Retinal pigment epithelial cell (primary cell): ENCODE results near the gene NT5DC1.

ENCODE experiments used
- DNase-seq: peaks from one replicate; pipeline ENCODE4 v3.0.0-alpha.2; 2010; ENCODE audit warnings: low read depth
- H3K4me3 ChIP-seq: 2 replicates; pipeline ENCODE4 v1.5.1; 2011; ENCODE audit warnings: mild to moderate bottlenecking, low read length, control low read depth, moderate library complexity
- TF ChIP-seq, protein P1 (sequence below): conservative IDR thresholded peaks from 2 replicates; pipeline ENCODE4 v1.5.1; 2011; ENCODE audit warnings: low read depth, low read length, control low read depth, inconsistent platforms

The NT5DC1 gene

DNA sequence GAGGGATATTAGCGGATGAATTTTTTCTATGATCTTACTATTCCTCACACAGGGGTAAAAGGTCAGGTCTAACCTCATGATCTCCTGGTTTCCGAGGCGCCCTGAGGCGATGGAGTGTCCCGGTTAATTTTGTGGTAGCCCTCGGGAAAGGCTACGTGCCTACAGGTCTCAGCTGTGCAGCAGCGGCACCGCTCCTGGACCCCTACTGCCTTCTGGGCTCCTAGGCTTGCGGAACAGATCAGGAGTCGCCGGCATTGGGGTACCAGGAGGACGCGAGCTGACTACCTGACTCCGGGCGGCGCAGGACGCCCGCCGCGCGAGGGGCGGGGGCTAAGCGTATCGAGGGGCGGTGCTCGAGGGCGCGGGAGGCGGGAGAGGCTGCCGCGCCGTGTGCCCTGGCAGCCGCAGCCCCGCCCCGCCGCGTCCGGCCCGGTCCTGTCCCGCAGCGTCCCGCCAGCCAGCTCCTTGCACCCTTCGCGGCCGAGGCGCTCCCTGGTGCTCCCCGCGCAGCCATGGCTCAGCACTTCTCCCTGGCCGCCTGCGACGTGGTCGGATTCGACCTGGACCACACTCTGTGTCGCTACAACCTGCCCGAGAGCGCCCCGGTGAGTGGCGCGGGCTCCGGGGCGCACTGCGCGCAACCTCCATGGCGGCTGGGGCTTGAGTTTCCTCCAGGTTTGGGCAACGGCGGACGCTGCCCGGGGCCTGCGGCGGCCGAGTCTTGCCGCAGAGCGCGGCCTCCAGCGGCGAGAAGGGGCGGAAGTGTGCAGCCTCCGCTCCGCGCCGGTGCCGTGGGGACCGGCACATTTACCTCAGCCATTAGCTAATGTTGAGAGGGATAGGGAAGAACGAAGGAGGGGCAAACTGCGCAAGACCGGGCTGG is at the start of gene NT5DC1:
Gene NT5DC1 (plus strand): TSS at position 435 of the 883 bp plus-strand sequence. CDS start 78 bp downstream, at position 513.
- peak within 1 kb of the TSS; percentile 74 for H3K4me3 ChIP-seq
- TF ChIP-seq, protein P1, sequence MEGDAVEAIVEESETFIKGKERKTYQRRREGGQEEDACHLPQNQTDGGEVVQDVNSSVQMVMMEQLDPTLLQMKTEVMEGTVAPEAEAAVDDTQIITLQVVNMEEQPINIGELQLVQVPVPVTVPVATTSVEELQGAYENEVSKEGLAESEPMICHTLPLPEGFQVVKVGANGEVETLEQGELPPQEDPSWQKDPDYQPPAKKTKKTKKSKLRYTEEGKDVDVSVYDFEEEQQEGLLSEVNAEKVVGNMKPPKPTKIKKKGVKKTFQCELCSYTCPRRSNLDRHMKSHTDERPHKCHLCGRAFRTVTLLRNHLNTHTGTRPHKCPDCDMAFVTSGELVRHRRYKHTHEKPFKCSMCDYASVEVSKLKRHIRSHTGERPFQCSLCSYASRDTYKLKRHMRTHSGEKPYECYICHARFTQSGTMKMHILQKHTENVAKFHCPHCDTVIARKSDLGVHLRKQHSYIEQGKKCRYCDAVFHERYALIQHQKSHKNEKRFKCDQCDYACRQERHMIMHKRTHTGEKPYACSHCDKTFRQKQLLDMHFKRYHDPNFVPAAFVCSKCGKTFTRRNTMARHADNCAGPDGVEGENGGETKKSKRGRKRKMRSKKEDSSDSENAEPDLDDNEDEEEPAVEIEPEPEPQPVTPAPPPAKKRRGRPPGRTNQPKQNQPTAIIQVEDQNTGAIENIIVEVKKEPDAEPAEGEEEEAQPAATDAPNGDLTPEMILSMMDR = peak; percentile 27
- DNase-seq = peak; percentile 37

DNA sequence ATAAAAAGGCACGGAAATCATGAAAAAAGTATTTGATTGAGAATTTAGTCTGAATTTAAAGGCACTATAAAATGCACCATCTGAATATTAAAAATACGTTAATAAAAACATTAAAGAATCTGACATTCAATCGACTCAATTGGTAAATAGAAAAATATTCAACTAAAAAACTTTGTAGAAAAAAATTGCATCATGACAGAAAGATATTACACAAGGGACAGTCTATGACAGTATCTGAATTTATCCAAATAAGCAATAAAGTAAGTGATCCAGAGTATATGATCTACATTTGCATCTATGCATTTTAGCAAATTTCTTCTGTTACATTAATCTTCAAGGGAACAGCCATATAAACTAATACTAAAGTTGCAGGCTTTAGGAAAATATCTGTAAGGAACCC is 49.4 kb upstream of the NT5DC1 start:
- H3K4me3 ChIP-seq = no peak overlapping the region
- no peak for DNase-seq
- TF ChIP-seq, protein P1 = no peak

DNA sequence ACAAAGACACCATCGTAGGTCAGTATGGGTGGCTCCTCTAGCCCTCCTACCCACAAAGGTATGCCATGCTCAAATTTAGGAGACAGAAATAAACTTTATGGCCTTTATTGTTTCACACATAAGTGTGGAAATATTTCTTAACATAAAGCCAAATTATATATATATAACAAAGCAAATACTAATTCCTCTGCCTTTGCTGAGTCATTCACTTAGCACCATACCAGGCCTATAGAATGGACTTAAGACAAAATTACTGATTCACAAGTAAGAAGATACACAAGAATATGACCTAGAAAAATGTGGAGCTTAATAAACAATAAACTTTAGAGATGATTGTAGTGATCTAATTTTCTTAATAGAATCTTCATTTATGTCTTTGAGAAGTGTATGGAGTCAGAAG is 45.1 kb upstream of the NT5DC1 start:
- TF ChIP-seq, protein P1 = no peak
- H3K4me3 ChIP-seq = no peak overlapping the region
- DNase-seq = no peak

DNA sequence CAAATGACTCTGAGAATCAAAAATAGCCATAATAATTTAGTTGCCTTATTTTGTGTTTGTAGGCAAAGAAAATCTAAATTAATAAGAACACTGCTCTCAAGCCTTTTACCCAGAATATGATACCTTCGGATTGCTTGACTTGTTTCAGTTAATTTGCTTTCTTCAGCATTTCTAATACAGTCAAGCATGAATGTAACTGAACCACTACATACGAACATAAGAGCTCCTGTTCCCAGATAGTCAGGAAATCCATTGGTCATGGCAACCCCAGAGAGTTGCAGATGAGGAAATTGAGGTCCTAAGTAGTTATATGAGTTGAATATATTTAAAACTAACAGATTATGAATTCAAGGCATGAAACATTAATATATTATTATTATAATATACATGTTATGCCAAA is 42.9 kb upstream of the NT5DC1 start:
- H3K4me3 ChIP-seq = no peak overlapping the region
- DNase-seq = no peak
- TF ChIP-seq, protein P1 = no peak

DNA sequence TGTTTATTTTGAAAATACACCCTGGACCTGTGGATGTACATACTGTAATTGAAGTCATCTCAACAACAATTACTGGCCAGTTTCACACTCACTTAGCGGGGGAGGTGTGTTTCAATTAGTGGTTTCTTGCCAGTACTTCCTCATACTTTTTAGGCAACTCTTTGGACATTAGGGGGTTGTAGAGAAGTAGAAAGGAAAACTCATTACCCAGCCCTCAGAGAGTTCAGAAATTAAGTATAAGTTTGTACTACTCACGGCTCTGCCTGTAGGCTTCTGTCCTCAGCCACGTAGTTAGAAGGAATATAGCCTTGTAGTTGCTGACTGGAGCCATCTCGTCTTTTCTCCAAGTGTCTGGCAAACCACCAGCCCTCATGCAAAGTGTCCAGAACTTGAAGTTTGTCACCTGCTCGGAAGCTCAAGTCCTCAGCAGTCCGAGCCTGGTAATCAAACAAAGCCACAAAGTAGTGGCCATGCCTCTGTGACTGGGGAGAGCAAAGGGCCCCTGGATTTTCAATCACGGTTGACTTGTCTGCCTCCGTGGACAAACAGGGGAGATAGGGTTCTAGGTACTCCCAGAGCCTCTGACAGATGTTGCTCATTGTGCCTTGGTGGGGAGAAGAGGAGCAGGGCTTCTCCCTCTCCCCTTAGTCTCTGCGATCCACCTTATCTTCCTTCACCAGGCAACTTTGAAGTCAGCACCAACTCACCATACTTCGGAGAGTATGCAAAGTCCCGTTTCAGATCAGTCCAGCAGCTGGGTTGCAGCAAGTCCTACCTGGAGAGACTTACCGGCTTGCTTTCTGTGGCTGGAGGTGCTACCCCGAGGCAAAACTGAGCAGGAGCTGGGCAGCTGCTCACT is 40.7 kb upstream of the NT5DC1 start:
- H3K4me3 ChIP-seq = no peak overlapping the region
- TF ChIP-seq, protein P1 = no peak
- DNase-seq = no peak

DNA sequence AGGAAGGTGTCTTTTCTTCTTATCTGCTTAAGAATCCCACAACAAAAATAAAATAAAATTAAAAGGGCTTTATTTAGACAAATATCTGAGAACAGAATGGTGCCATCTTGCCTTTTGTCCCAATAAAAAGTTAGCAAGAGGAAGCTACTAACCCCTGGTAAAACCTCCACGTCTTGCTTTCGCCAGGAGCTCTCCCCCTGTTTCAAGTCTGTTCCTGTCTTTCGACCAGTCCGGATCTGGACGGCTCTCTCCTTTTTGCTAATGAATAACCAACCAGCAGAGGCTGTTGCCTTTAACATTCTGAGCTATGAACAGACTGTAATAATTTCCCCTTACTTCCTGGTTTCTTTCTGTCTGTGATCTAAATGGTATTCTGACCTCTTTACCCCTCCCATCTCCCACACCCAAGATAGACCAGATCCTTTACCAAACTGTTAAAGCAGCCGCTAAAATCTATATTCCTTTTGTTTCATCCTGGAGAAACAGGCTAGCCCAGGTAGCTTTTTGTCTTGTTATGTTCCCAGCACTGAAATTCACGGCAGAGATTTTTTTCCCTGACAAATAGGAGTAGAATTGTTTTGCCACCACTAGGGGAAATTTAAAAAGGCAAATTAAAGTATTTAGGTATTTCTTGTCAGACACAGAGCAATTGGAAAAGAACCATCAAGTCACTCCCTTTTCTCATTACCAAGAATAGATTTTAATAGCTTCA is 39.9 kb upstream of the NT5DC1 start, which contains the start of gene FRK:
Gene FRK (minus strand): TSS at position 320 of the 712 bp plus-strand sequence. CDS start 580 bp downstream, outside the sequence.
- DNase-seq = peak; percentile 5
- H3K4me3 ChIP-seq = no peak within 1 kb of the TSS
- TF ChIP-seq, protein P1 = peak; percentile 18
